T follicular helper cell (primary cell): ENCODE data around the gene CCNG1.
"Not testable (repeated sequence)": the region's sequence is repeated elsewhere in the genome, so short reads cannot be mapped to it uniquely, and the experiment has no call there.

Experiments used
- DNase-seq: peaks from one replicate; pipeline ENCODE4 v3.0.0-alpha.2; 2020; ENCODE audit warnings: low read depth
- total RNA-seq, 2 experiments: gene quantifications; one replicate each; lab custom pipeline; 2026; lab: John Stamatoyannopoulos, UW

The CCNG1 gene
- total RNA-seq, result 67.9 to 189 reads per million in 2 experiments

- DNase-seq, result peak; percentile 79
Observed at GRCh38 chr5:163437309-163438182, at the start of gene CCNG1. Gene CCNG1, plus strand, starts transcription at chr5:163437595. Its CDS starts 1,662 bp downstream, at chr5:163439257.

- no peak for DNase-seq
Observed at GRCh38 chr5:163395792-163396191, 41.6 kb upstream of the CCNG1 start.

- DNase-seq, result not testable (repeated sequence)
Observed at GRCh38 chr5:163396818-163397340, 40.5 kb upstream of the CCNG1 start.

GRCh38 chr5:163397354-163397753, 40.0 kb upstream of the CCNG1 start:
- no peak for DNase-seq

GRCh38 chr5:163399923-163400322, 37.5 kb upstream of the CCNG1 start:
- DNase-seq, result no peak

- no peak for DNase-seq
Observed at GRCh38 chr5:163401271-163401670, 36.1 kb upstream of the CCNG1 start.

GRCh38 chr5:163402007-163402406, 35.4 kb upstream of the CCNG1 start:
- DNase-seq, result no peak

GRCh38 chr5:163404364-163405173, 32.8 kb upstream of the CCNG1 start:
- no peak for DNase-seq

- DNase-seq, result no peak
Observed at GRCh38 chr5:163407034-163407655, 30.2 kb upstream of the CCNG1 start.

GRCh38 chr5:163408311-163408923, 29.0 kb upstream of the CCNG1 start:
- DNase-seq, result peak; percentile 37

- DNase-seq, result no peak
Observed at GRCh38 chr5:163409384-163409783, 28.0 kb upstream of the CCNG1 start.

GRCh38 chr5:163410505-163410904, 26.9 kb upstream of the CCNG1 start:
- DNase-seq, result no peak

- not testable (repeated sequence) for DNase-seq
Observed at GRCh38 chr5:163415673-163416072, 21.7 kb upstream of the CCNG1 start.

- no peak for DNase-seq
Observed at GRCh38 chr5:163424836-163425235, 12.6 kb upstream of the CCNG1 start.

GRCh38 chr5:163426128-163426527, 11.3 kb upstream of the CCNG1 start:
- DNase-seq, result not testable (repeated sequence)

- no peak for DNase-seq
Observed at GRCh38 chr5:163432544-163432943, 4.9 kb upstream of the CCNG1 start.

- DNase-seq, result no peak
Observed at GRCh38 chr5:163433271-163433670, 4.1 kb upstream of the CCNG1 start.

GRCh38 chr5:163434401-163434866, 3.0 kb upstream of the CCNG1 start:
- DNase-seq, result no peak

- DNase-seq, result no peak
Observed at GRCh38 chr5:163436515-163436914, 880 bp upstream of the CCNG1 start.

GRCh38 chr5:163437011-163437308, 435 bp upstream of the CCNG1 start:
- DNase-seq, result no peak

- no peak for DNase-seq
Observed at GRCh38 chr5:163439092-163439425, 1.7 kb downstream of the CCNG1 start.

GRCh38 chr5:163440954-163441353, 3.6 kb downstream of the CCNG1 start:
- no peak for DNase-seq
